ENCODE measurements around the gene MINDY3.

The MINDY3 gene

GRCh38 chr10:15859906-15860691 lies at the start of gene MINDY3:
Gene MINDY3, minus strand, starts transcription at chr10:15860507. Its CDS starts 208 bp downstream, at chr10:15860299.
- peak; percentile 80 to 82 for DNase-seq (ENCODE audit: low read depth in 2 of 2)
- H3K4me3 ChIP-seq (replicated peaks in 1 of 2; ENCODE audit: low read depth in 2 of 2, low read length in 2 of 2): peak within 1 kb of the TSS; percentile 74 to 97
- TF ChIP-seq, protein P1, sequence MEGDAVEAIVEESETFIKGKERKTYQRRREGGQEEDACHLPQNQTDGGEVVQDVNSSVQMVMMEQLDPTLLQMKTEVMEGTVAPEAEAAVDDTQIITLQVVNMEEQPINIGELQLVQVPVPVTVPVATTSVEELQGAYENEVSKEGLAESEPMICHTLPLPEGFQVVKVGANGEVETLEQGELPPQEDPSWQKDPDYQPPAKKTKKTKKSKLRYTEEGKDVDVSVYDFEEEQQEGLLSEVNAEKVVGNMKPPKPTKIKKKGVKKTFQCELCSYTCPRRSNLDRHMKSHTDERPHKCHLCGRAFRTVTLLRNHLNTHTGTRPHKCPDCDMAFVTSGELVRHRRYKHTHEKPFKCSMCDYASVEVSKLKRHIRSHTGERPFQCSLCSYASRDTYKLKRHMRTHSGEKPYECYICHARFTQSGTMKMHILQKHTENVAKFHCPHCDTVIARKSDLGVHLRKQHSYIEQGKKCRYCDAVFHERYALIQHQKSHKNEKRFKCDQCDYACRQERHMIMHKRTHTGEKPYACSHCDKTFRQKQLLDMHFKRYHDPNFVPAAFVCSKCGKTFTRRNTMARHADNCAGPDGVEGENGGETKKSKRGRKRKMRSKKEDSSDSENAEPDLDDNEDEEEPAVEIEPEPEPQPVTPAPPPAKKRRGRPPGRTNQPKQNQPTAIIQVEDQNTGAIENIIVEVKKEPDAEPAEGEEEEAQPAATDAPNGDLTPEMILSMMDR (IDR thresholded peaks at IDR 0.05; ENCODE audit: low read depth, low read length): no peak

DNA sequence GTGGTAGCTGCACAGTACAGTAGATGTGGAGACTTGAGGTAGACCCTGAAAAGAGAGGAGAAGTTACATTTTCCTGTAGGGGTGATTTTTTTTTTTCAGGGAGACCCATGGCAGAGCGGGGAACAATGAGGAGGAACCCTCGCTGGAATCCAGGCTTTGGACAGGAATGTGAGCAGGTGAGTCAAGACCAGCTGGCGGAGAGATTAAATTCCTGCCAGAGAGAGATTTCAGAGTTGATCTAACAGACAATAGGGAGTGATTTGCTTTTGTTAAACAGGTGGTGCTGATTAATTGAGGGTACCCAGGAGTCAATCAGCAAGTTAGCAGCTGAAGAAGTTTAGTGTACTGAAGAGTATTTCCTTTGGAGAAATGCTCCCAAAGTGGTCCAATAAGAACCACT lies 41.6 kb upstream of the MINDY3 start:
- TF ChIP-seq, protein P1 (IDR thresholded peaks at IDR 0.05; ENCODE audit: low read depth, low read length): no peak
- DNase-seq (ENCODE audit: low read depth in 2 of 2): no peak
- H3K4me3 ChIP-seq (replicated peaks in 1 of 2; ENCODE audit: low read depth in 2 of 2, low read length in 2 of 2): no peak overlapping the region

DNA sequence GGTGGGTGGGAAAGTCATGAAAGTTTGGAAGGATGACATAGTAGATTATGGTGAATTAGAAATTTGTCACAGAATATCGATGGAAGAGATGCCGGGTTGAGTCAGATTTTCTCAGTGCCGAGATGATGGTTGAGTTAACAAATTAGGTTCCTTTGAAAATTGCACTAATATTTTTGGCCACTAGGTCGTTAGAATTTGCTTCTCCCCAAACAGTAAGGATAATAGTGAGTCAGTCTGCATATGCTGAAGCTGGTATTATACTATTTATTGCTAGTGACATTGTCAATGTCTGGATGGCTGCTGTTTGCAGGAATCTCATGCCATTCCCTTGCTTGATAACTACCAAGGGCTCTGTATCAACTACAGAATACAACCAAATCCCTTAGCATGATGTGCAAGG lies 37.7 kb upstream of the MINDY3 start:
- TF ChIP-seq, protein P1 (IDR thresholded peaks at IDR 0.05; ENCODE audit: low read depth, low read length): peak; percentile 45
- peak; percentile 22 to 62 for DNase-seq (ENCODE audit: low read depth in 2 of 2)
- no peak overlapping the region for H3K4me3 ChIP-seq (replicated peaks in 1 of 2; ENCODE audit: low read depth in 2 of 2, low read length in 2 of 2)

DNA sequence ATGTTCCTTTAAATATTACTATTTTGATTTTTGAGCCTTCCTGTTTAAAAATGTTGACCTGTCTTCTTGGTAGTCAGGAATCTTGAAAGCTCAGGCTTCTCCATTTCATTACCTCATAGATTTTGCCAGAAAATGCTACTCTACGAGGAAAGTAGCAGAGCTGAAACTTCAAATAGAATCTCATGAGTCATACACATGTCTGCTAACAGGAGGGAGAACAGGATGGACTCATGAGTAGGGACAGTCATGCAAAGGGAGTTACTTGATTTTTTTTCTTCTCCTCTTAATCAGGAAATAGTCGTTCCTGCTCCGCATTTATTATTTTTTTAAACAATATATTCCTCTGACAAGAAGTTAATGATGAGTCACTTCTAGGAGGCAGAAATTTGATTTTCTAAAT lies 37.0 kb upstream of the MINDY3 start:
- H3K4me3 ChIP-seq (replicated peaks in 1 of 2; ENCODE audit: low read depth in 2 of 2, low read length in 2 of 2): no peak overlapping the region
- TF ChIP-seq, protein P1 (IDR thresholded peaks at IDR 0.05; ENCODE audit: low read depth, low read length): no peak
- peak; percentile 26 to 82 for DNase-seq (ENCODE audit: low read depth in 2 of 2)

DNA sequence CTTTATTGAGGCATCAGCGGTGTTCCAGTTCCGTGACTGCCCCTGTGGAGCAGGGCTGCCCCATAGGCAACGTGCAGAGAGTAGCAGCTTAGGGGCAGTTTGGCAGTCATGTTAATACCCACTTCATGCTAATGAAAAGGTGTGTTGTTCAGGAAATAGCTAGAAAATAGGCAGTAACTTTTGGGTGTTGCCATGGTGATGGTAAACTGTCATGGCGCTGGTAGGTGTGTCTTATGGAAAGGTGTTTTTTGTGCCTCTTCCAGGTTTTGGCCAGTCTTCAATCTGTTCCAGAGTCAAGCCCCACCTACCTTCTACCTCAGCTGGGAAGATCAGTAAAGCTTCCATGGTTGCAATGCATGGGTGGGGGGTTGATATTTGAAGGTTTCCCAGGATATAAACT lies 36.3 kb upstream of the MINDY3 start:
- H3K4me3 ChIP-seq (replicated peaks in 1 of 2; ENCODE audit: low read depth in 2 of 2, low read length in 2 of 2): no peak overlapping the region
- TF ChIP-seq, protein P1 (IDR thresholded peaks at IDR 0.05; ENCODE audit: low read depth, low read length): no peak

DNA sequence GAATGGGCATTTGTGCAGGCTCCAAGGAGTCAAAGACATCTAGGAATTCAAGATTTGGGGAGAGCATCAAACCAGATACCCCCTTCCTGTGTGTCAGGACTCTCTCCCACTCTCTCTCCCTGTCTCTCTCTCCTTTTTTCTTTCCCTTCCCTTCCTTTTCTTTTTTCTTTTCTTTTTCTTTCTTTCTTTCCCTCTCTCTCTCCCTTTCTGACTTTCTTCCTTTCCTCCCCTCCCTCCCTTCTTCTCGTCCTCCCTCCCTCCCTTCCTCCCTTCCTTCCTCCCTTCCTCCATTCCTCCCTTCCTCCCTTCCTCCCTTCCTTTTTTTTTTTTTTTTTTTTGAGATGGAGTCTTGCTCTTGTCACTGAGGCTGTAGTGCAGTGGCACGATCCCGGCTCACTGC lies 24.1 kb upstream of the MINDY3 start:
- TF ChIP-seq, protein P1 (IDR thresholded peaks at IDR 0.05; ENCODE audit: low read depth, low read length): no peak
- H3K4me3 ChIP-seq (replicated peaks in 1 of 2; ENCODE audit: low read depth in 2 of 2, low read length in 2 of 2): no peak overlapping the region
- DNase-seq (ENCODE audit: low read depth in 2 of 2): no peak

More for the DNA sequence above, 36.3 kb upstream of the MINDY3 start:
- DNase-seq (ENCODE audit: low read depth in 2 of 2): no peak
